Hematopoietic multipotent progenitor cell treated with erythropoietin and hydrocortisone succinate and interleukin-3 and kit ligand, for 6 days (in vitro differentiated cells): ENCODE data around the gene WDFY4.

Experiments
- DNase-seq: peaks from one replicate; pipeline ENCODE4 v3.0.0-alpha.2; 2015

Gene WDFY4

GRCh38 chr10:48690791-48691660 lies 6.4 kb downstream of the WDFY4 start:
- no peak for DNase-seq

GRCh38 chr10:48691812-48692528 lies 7.3 kb downstream of the WDFY4 start:
- DNase-seq = no peak

DNA sequence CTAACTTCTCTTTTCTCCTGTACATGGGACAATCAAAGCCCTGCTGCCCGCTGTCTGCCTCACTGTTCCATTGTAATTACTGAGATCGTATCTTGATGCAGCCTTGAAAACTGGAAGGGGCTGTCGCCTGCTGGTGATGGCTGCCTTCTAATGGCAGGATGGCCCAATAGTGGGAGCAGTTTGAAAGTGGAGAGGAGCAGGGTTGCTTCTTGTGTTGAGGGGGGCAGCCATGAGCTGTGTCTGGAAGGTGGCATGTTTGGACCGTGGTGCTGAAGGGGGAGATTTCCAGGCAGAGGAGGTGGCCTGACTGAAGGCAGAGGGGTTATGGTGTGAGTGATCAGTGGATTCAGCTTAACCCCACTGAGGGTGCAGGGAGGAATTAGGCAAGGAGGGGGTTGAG lies 8.1 kb downstream of the WDFY4 start:
- no peak for DNase-seq

DNA sequence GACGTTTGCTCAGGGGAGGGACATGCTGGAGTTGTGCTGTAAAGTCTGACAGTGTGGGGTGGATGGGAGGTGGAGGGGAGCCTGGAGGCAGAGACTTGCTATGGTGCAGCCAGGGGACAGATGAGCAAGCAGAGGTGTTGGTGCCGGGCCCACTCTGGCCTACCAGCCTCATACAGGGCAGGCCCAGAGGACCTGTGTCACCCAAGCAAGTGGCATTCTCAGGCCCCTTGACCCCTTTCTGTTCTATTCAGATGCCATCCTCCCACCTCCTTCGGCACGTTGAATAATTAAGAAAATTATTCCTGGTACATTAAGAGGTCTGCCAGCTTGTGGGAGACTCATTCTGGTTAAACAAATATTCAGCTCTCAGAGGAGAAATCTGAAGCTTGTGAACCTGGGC lies 8.5 kb downstream of the WDFY4 start:
- DNase-seq = no peak

GRCh38 chr10:48694371-48695030 lies 9.8 kb downstream of the WDFY4 start:
- DNase-seq = no peak

DNA sequence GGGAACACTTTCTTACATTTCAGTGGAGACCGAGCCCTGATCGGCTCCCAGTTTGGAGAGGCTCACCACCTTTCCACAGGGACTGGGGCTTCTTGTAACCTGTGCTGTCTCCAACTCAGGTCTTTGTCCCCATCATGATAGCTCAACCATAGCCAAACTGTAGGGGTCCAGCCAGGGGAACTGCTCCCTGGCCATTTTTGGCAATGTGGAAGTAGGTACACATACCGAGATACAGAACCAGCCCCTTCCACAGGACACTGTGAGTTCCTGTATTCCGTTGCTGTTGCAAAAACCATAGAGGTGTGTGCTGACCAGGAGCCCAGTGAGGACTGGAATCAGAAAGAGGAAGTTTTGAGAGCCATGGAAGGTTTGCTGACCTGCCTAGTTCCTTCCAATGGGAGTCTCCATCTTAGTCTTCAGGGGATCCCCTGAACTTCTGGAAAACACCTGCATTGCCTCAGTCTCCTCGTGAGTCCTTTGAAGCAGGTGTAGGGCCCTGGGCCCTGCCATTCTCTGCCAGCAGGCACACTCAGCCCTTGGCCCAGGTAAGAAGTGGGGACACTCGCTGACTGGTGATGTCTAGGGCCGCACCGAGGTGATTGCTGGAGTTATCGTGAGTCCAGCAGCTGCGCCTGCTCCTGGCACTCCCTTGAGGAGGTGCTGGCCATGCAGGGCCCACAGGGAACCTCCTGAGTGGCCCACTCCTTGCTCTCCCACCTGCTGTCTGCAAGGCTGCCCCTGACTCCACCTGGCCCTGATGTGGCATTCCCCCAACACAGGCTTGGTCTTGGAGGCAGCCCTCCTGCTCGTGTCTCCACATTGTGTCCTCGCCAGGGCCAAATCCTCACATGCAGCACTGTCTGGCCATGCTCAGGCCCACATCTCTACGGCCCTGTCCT lies 11.2 kb downstream of the WDFY4 start:
- no peak for DNase-seq

DNA sequence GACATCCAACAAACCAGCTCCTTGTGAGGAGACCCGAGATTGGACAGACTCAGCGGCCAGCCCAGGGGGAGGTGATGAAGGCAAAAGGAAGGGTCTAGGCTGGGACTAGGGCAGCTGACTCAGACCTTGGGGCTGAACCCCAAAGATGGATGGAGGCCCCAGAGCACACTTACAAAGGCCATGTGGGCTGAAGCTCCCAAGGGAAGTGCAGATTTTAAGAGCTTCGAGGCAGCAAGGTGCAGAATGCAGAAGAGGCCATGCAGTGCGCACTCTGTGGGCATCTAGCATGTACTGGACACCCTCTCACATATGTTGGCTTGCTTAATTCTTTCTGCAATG lies 11.8 kb downstream of the WDFY4 start:
- no peak for DNase-seq

DNA sequence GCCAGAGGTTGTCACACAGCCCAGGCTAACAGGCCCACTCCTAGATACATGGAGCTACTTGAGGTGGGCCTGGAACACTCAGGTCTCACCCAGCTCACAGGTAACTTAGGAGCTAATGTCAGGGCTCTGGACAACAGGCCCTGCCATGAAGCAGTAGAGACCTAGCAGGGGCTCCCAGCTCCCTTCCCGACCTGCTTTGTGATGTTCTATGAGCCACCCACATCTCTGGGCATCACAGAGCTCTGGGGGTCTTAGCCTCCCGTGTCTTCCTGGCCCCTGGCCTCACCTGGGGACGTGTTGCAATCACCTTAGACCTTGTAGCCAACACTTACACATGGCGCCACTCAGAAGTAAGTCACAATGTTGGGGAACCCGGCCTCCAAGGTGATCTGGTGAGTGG lies 12.4 kb downstream of the WDFY4 start:
- no peak for DNase-seq

DNA sequence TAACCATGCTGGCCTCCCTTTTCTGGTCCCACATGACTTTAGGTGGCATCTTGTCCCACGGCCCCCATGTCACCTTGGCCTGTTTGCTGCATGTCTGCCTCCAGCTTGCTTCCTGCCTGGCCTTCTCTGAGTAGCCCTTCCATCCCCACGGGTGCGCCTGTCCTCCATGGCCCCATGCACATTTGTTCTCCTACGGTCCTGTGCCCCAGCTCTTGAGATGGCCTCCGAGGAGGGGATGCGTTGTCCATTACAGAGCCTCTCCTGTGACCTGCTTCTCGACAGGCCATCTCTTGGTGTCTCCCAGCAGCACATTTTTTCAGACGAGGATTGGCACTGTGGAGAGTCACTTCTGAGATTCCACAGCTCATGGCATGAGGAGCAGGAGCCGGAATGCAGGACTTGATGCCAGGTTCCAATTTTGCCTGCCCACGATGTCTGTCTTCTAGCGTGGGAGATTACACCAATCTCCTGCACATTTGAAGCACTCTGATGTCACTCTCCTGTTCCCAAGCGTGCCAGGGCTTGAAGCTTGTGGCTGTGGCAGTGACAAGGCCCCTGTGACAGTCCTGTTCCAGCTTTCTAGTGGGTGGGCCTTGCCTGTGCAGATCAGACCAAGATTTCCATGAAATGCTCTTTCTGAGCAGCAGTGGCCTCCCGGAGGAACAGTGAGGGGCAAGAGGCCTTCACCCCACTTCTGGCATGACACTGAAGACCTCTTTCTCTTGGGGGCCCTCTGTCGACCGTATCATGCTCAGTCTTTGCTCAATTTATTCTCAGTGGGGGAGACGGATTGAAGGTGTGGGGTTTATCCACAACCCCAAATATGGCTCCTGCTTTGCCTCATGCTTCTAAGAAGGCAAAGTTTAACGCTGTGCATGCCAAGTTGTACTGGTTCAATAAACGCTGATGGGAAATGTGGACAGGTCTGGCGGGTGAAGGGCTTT lies 13.4 kb downstream of the WDFY4 start:
- no peak for DNase-seq

GRCh38 chr10:48699011-48699627 lies 14.4 kb downstream of the WDFY4 start:
- no peak for DNase-seq

GRCh38 chr10:48700071-48700470 lies 15.4 kb downstream of the WDFY4 start:
- DNase-seq = no peak

DNA sequence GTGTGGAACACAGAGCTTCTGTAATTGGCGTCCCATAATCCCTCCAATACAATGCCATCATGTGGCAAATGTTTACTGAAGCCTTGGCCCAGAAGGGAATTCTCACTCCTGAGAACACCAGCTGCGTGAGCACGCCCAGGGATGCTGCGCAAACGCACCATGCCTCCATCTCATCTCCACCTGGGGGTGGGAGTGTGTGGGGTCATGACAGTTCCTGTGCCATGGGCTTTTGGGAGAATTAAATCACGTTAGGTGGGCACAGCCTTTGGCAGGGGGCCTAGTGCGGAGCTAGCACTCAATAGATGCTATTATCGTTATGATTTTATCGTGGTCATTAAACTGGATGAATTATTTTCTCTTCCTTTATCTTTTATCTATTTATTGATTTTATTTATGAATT lies 15.8 kb downstream of the WDFY4 start:
- no peak for DNase-seq

DNA sequence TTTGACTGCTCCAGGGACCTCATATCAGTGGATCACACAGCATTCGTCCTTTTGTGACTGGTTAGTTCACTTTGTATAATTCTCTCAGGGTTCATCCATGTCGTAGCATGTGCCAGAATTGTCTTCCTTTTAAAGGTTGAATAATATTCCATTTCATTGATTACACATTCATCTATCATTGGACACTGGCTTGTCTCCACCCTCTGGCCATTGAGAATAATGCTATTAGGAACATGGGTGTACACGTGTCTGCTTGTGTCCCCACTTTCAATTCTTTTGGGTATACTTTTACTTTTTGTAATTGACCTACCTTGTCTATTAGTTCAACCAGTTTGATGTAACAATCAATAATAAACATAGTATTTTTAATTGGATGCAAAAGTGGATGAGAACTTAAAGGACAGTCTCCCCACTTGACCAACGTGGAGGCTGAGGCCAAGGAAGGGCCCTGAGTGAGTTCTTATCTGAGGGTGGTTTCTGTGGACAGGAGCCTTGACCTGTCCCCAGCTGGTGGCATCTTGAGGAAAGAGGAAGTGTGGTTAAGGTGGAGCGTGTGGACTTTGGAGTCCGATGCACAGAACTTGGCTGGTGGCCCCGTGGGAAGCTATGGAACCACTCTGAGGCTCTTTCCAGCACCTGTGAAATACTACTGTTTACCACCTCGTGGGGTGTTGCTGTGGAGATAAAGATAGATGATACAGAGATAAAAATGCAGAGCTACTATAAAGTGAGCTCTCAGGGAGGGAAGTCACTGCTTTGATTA lies 16.6 kb downstream of the WDFY4 start:
- peak; percentile 22 for DNase-seq

- DNase-seq = peak; percentile 40
Observed at GRCh38 chr10:48701941-48702340, 17.3 kb downstream of the WDFY4 start.

DNA sequence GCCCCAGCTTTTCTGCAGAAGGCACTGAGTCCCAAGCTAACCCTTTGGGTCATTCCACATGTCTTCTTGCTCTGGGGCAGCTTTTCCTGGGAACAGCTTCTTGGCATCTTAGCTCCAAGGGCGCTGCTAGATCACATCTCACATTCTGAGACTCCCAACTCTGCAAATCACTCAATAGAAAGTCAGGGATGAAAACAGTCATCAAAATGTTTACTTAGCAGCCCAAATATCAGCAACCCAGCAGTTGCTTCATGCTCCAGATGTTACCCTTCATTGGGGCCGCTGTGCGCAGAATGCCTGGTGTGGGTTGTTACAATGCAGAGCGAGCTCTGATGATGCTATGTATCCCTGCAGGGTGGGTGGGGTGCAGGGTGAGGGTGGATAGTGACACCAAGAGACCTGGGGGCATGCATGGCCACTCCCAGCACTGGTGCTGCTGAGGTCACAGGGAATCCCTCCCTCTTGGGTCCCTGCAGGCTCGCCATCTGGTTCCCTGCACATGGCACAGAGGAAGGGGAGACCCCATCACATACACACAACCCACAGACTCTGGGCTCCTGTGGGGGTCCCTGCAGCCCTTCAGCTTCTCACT lies 19.0 kb downstream of the WDFY4 start:
- DNase-seq = no peak

DNA sequence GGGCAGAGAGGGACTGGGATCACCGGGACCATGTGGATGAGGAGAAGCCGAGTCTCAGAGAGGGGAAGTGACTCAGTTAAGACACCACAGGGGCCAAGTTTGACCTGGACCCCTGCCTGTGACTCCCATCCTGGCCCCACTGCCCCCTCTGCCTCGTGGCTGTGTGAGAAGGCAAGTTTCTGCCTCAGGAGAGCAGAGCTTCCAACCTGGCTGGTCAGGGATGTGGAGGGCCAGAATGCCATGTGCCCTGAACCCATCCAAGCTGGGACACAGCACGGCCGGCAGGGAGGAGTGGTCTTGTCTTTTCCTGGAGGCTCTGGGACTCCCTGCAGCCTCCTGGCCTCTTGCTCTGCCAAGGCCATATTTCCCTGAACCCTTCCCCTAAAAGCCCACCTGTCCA lies 19.5 kb downstream of the WDFY4 start:
- DNase-seq = no peak

DNA sequence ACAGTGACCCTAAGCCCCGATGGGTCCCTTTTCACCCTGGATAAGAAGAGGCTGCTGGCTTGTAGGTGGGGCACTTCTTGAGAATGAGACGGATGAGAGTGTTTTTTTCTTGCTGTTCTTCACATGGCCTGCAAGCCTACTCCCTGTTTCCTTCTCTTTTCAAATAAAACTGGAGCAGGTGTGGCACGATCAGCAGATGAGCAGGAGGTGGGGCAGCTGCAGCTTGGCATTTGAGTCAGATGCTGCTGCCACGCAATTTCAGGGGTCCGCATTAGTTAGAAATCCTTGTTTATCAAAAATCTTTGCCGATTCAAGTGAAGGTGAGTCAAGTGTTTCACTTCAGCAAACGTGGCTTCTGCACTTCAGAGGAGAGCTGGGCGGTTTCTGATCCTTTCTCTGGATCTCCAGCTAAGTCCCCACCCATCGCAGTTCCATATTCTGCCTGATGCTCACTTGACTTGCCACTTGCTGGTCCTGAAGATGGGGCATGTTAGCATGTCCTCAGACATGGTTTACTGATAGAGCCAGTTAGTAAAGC lies 20.8 kb downstream of the WDFY4 start:
- DNase-seq = no peak

- DNase-seq = no peak
Observed at GRCh38 chr10:48707472-48707871, 22.8 kb downstream of the WDFY4 start.

GRCh38 chr10:48708144-48708543 lies 23.5 kb downstream of the WDFY4 start:
- no peak for DNase-seq
